Endothelial cell (in vitro differentiated cells): ENCODE results near the gene SGSM1. TPM values are rescaled to one million over a fixed set of nuclear protein-coding genes. Genes with fewer than 3 reads are reported as not detected.

Experiments used
- DNase-seq: peaks from one replicate; pipeline ENCODE4 v3.0.0; 2021; ENCODE audit warnings: low spot score
- H3K27ac Mint-ChIP-seq: one replicate; pipeline ENCODE4 v1.8.0; 2021; ENCODE audit warnings: mixed read lengths, inconsistent platforms; ENCODE audit not compliant: unreplicated experiment
- H3K27me3 Mint-ChIP-seq: one replicate; pipeline ENCODE4 v1.8.0; 2021; ENCODE audit warnings: mild to moderate bottlenecking, moderate library complexity, mixed read lengths, inconsistent platforms; ENCODE audit not compliant: unreplicated experiment
- H3K36me3 Mint-ChIP-seq: one replicate; pipeline ENCODE4 v1.8.0; 2021; ENCODE audit warnings: mild to moderate bottlenecking, low read depth, mixed read lengths, inconsistent platforms; ENCODE audit not compliant: unreplicated experiment
- H3K4me1 Mint-ChIP-seq: one replicate; pipeline ENCODE4 v1.8.0; 2021; ENCODE audit warnings: mild to moderate bottlenecking, mixed read lengths, inconsistent platforms; ENCODE audit not compliant: unreplicated experiment
- H3K4me3 Mint-ChIP-seq: one replicate; pipeline ENCODE4 v1.8.0; 2021; ENCODE audit warnings: mild to moderate bottlenecking, mixed read lengths, inconsistent platforms; ENCODE audit not compliant: unreplicated experiment
- H3K9me3 Mint-ChIP-seq: one replicate; pipeline ENCODE4 v1.8.0; 2021; ENCODE audit warnings: mixed read lengths, inconsistent platforms; ENCODE audit not compliant: unreplicated experiment
- CTCF ChIP-seq: fragments of 200-600 bp; sonication (generic); IDR thresholded peaks from one replicate; pipeline ENCODE4 v1.5.0; 2021; ENCODE audit warnings: antibody characterized with exemption; ENCODE audit not compliant: unreplicated experiment
- total RNA-seq: library from RNA; stranded (reverse); fragmentation: NEBNext Ultra II Directional; extraction: Animal tissue kit (Norgen Biotek cat#: 25700); gene quantifications from one replicate; pipeline ENCODE4 v1.2.1, GENCODE V29; 2021; ENCODE audit not compliant: unreplicated experiment

SGSM1 gene
- total RNA-seq, 1 donor from 2014 or later = 2.4 TPM

GRCh38 chr22:24976442-24977218 lies 170.6 kb downstream of the SGSM1 start:
- DNase-seq = no peak
- Mint-ChIP-seq H3K4me3 (no peak overlapping the region), H3K36me3 (no peaks in the 10 kb centered on the region), H3K27ac (no peak overlapping the region), H3K4me1 (peaks cover 25% of the 10 kb centered on the region), H3K9me3 (no peaks in the 10 kb centered on the region), H3K27me3 (peaks cover 3% of the 10 kb centered on the region)
- no peak for TF ChIP-seq CTCF

Other genes starting within 250 kb of the SGSM1 start
- gene LRRC75B, start 213.1 kb upstream of the SGSM1 start, total RNA-seq = 26.9 TPM
- 4.6 TPM for gene GGT1, start 203.0 kb upstream of the SGSM1 start, total RNA-seq
- gene PIWIL3, start 31.5 kb upstream of the SGSM1 start, total RNA-seq = not detected
- not detected for gene LHFPL7, start 140.5 kb downstream of the SGSM1 start, total RNA-seq
- gene KIAA1671, start 146.5 kb downstream of the SGSM1 start, total RNA-seq = 92.1 TPM